Raji (cell line): Measurements from ENCODE around the gene KRTAP5-6.

Experiments used
- POLR2A ChIP-seq: IDR thresholded peaks from 2 replicates; pipeline ENCODE4 v1.6.1; 2011; ENCODE audit warnings: low read depth, low read length, control low read depth; ENCODE audit not compliant: insufficient read depth

Gene KRTAP5-6

DNA sequence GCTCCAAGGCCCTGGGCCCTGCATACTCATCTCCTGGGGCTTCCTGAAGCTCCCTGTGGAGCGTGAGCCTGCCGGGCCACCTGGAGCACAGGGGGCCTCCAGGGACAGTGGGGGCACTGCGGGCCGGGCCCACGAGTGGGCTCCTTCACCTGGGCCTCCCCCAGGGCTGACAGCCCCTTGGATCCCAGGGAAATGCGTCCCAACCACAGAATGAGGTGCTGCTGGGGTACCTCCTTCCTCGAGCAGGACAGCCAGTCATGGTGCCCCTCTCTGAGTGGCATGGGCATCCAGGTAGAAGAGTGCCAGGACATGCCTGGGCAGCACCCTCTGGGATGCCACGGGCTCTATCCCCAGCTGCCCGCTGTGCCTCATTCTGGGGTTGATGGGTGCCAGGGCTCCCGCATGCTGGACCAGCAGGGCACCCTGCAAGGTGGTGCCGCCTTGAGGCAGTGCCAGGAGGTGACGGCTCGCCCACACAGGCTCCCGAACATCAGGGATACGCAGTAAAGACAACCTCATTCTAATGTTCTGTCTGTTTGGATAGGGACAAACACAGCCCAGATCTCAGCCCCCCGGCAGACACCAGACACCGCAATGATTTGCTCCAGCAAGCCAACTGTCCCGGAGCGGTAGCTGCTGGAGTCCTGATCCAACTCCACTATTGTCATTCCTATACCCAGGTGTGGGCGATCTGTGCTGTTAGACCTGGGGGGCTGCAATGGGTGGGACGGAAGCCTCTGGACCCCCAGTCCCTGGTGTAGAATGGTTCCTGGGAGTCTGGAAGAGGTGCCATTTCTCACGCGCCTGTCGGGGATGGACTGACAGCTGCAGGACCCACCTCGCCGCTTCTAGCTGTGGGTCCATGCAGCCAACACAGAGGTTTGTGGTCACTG is 41.6 kb upstream of the KRTAP5-6 start:
- TF ChIP-seq POLR2A: no peak

DNA sequence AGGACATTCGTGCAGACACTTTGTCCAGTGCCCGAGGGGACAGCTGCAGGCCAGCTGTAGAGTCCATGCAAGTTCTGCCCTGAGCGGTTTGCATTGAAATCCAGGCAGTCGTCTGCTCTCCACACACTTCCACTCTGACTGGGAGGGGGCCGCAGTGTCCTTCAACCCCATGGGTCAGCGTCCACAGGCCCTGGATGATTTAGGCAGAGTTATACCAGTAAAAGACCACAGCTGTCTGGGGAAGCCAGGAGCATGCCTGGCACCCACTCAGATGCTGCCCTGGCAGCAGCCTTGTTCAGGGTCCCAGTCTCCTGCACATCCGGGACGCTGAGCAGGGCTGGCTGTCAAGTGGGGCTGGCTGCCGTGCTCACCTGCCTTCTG is 40.9 kb upstream of the KRTAP5-6 start:
- no peak for TF ChIP-seq POLR2A

DNA sequence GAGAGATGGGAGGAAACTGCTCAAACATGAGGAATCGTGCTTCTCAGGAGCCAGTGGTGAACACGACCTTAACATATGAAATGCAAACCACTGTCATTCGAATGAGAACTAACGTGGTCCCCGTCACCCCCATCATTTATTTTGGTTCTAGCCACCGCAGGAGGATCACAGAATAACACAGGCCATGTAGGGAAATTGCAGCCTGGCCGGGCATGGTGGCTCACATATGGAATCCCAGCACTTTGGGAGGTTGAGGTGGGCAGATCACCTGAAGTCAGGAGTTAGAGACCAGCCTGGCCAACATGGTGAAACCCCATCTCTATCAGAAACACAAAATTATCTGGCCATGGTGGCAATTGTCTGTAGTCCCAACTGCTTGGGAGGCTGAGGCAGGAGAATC is 40.3 kb upstream of the KRTAP5-6 start:
- no peak for TF ChIP-seq POLR2A

GRCh38 chr11:1659506-1659905 is 37.5 kb upstream of the KRTAP5-6 start:
- no peak for TF ChIP-seq POLR2A

GRCh38 chr11:1660111-1660867 is 36.7 kb upstream of the KRTAP5-6 start:
- no peak for TF ChIP-seq POLR2A

DNA sequence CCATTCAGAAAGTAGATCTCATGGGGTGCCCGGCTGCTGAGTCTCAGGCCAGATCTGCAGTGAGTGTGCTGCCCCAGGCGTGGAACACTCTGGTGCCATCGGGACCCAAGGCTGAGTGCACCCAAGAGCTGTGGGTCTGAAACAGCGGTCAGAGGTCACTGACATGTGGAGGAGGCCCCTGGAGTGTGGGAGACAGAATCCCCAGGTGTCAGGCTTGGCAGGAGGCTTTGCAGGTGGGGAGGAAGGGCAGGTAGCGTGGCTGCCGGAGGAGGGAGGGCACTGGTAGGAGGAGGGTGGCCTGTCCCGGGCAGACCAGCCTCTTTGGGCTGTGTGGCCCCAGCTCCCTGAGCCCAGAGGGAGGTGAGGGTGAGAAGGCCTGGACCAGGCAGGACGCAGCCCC is 31.7 kb upstream of the KRTAP5-6 start:
- no peak for TF ChIP-seq POLR2A

- no peak for TF ChIP-seq POLR2A
Measured at GRCh38 chr11:1667121-1667850, 29.7 kb upstream of the KRTAP5-6 start.

GRCh38 chr11:1667906-1668305 is 29.1 kb upstream of the KRTAP5-6 start:
- no peak for TF ChIP-seq POLR2A

DNA sequence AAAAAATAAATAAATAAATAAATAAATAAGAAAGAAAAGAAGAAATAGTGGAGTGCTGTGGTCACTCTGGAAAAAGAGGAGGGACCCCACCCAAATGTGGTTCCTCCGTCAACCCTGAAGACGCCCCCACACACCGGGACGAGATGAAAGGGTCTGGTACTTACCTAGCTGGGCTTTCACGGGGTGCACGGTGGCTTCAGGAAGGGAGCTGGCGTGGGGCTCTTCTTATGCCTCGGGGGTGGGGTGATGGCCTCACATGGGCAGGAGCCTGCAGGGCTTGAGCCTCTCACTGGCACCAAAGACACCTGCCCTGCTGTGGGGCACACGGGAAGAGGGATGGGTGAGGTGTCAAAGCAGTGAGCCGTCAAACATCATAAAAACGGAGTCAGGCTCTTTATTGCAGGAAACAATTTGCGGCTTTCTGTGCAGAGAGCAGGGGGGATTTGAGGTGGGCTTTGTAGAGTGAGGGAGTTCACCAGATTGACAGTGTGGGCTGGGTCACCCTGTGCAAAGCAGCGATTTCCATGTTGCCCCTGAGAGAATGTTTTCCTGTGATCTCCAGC is 28.0 kb upstream of the KRTAP5-6 start:
- no peak for TF ChIP-seq POLR2A

- TF ChIP-seq POLR2A: no peak
Measured at GRCh38 chr11:1669546-1670218, 27.3 kb upstream of the KRTAP5-6 start.

DNA sequence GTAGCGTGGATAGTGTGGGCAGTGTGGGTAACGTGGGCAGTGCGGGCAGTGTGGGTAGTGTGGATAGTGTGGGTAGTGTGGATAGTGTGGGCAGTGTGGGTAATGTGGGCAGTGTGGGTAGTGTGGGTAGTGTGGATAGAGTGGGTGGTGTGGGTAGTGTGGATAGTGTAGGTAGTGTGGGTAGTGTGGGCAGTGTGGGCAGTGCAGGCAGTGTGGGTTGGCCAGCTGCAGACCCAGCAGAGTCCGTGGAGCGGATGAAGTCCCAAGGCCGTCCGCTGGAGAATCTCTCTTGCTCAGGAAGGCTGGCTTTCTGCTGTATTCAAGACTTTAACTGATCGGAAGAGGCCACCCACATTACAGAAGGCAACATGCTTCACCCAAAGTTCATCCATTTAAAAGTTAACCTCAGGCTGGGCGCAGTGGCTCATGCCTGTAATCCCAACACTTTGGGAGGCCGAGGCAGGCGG is 26.1 kb upstream of the KRTAP5-6 start:
- TF ChIP-seq POLR2A: no peak

GRCh38 chr11:1671658-1672057 is 25.3 kb upstream of the KRTAP5-6 start:
- no peak for TF ChIP-seq POLR2A

GRCh38 chr11:1672613-1673350 is 24.2 kb upstream of the KRTAP5-6 start:
- no peak for TF ChIP-seq POLR2A
